SHP77 (cell line): ENCODE measurements around the gene ARHGEF28.

Experiments used
- DNase-seq, 2 experiments: peaks; one replicate each; lab custom pipeline; 2025; lab: John Stamatoyannopoulos, UW

Gene ARHGEF28

DNA sequence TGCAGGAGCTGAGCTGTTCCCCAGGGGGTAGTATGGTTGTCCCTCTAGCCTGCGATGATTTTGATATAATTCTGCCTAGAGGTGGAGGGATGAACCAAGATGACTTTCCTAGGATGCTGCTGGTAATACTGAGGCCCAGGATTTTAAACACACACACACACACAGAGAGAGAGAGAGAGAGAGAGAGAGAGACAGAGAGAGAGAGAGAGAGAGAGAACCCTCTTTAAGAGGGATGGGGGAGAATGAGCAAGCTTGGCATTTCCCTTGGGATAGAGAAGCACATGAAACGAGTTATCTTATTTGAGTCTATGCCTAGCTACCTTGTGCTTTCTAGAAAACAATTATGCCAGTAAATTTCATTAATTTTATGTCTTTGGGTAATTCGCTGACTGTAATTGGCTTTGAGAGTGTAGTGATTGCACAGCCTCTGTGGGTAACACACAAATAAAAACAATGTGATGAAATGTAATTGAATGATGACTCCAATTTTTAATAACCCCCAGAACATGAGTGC lies 338.4 kb downstream of the ARHGEF28 start:
- no peak for DNase-seq

DNA sequence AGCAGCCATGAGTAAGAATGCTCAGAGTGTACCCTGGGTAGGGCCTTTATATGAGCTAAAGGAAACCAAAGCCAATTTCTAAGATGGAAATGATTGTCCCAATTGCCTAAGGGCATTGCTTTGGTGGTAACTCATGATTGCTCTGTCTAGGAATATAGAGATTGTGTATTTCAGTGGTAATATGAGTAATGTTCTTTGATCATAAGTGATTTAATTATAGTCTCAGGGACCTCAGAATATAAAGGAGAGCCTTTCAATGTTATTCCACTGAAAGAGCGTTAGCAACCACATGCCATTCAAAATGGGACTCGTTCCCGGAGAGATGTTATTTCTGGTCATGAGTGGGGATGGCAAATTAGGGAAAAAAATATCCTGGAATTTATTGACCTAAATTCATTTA lies 340.5 kb downstream of the ARHGEF28 start:
- DNase-seq, result no peak

DNA sequence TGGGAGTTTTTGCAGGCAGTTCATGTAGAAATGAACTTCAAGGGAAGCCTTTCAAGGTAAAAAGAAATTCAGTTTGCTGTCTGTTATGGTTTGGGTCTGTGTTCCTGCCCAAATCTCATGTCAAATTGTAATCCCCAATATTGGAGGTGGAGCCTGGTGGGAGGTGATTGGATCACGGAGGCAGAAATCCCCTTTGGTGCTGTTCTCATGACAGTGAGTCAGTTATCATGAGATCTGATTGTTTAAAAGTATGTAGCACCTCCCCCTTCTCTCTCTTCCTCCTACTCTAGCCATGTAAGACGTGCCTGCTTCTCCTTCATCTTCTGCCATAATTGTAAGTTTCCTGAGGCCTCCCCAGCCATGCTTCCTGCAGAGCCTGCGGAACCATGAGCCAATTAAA lies 341.4 kb downstream of the ARHGEF28 start:
- DNase-seq, result no peak

DNA sequence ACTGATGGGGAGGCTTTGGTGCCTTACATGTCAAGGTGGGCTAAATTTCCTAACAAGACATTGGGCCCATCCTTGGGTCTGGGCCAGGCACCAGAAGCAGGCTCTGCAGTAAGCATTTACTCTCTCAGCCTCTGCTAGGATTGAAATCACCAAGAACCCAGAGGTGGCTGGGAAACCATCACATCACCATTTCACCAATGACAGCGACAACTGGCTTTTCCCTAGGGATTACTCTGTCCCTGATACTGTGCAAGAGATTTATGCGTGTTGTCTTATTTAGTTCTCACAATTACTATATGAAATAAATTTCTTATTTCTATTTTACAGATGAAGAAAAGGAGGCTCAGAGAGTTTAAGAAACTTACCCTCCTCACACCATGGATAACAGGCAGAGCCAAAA lies 342.2 kb downstream of the ARHGEF28 start:
- DNase-seq, result no peak

DNA sequence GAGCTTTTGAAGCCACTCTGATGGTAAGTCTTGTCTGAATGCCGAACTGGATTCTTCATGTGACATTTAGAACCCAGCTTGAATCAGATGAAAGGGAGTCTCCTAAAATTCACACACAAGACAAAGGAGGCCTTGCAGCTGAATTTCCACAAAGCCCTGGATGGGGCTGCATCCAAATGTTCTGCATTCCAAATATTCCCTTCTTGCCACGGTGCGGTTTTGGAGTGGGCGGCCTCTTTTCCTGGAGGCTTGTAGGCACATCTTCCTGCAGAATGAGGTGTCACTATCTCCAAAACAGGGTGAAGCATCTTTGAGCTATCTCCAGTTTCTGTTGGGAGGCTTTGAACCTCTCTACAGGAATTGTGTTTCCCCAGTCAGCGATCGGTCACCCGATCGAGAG lies 342.7 kb downstream of the ARHGEF28 start:
- no peak for DNase-seq

- DNase-seq, result no peak
Observed at GRCh38 chr5:73969195-73970036, 343.4 kb downstream of the ARHGEF28 start.

DNA sequence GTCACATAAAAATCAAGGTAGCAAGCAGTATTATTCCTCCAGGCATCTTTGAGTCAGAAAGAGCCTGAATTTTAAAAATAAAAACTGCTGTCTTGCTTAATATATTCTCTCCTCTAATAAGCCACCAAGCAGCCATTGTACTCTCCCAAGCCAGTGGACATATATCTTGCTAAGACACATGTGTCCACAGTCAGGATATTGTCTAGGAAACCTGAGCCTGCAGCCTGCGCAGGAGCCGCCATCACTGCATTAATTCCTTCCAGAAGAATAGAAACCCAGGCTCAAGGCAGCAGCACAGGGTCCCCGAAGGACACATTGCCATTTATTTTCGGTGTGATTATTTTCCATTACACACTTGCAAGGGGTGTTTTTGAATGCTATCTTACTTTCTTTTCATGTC lies 345.3 kb downstream of the ARHGEF28 start:
- DNase-seq, result no peak

- DNase-seq, result no peak
Observed at GRCh38 chr5:73973135-73973534, 347.1 kb downstream of the ARHGEF28 start.

- no peak for DNase-seq
Observed at GRCh38 chr5:73974871-73975360, 348.9 kb downstream of the ARHGEF28 start.

DNA sequence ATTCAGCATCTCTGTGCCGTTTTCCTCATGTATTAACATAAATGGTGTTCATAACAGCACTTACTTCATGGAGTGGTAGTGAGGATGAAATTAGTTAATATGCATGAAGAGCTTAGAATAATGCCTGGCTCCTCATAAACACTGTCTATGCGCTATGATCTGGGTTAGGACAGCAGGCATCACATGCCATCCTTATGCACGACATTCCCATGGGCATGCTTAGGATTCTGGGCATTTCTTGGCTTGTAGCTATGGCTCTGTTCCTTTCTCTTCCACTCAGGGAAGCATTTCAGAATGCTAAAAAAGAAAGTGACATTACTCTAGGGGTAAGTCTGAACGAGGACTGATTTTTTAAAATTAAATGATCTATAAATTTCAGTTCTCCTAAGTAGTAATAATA lies 349.8 kb downstream of the ARHGEF28 start:
- DNase-seq, result no peak

- DNase-seq, result no peak
Observed at GRCh38 chr5:73977146-73977545, 351.1 kb downstream of the ARHGEF28 start.

DNA sequence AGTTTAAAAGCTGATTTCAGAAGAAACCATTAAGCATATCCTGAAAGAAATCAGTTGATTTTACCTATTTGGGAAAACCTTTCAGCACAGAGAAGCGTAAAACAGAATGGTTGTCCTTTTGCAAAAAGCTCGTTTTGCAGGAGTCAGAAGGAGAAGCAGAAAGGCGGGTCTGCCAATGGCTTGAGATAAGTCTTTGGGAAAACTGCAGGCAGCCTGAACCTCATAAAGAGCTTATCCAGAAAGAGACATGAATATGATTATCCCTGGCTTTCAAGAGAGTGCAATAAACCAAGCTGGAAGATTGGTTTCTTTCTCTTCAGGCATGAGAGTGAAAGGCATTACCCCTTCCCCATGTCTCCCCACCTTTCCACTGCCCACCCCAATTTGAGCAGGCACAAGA lies 353.3 kb downstream of the ARHGEF28 start:
- no peak for DNase-seq

GRCh38 chr5:73981704-73982103 lies 355.7 kb downstream of the ARHGEF28 start:
- no peak for DNase-seq

DNA sequence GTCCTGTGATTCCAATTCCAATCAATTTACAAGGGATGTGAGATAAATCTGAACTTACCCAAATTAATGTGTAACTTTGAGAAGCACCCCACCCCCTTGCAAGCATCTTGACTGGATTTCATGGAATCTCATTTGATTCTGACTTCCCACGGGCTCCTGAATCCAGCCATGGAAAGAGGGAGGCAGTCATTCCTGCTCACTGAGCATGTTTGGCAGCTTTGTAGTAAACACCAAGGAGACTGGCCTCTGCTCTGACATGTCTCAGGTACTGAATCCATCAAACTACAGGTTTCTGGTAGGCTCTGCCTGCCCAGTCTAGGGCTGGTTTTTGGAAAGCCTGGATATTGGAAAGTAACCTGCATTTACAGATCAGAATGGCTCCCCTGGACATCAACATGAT lies 357.6 kb downstream of the ARHGEF28 start:
- DNase-seq, result no peak

- peak; percentile 17 to 25 for DNase-seq
Observed at GRCh38 chr5:73985145-73985544, 359.1 kb downstream of the ARHGEF28 start.

- DNase-seq, result no peak
Observed at GRCh38 chr5:73986729-73987128, 360.7 kb downstream of the ARHGEF28 start.

- DNase-seq, result no peak
Observed at GRCh38 chr5:73987915-73988314, 361.9 kb downstream of the ARHGEF28 start.

DNA sequence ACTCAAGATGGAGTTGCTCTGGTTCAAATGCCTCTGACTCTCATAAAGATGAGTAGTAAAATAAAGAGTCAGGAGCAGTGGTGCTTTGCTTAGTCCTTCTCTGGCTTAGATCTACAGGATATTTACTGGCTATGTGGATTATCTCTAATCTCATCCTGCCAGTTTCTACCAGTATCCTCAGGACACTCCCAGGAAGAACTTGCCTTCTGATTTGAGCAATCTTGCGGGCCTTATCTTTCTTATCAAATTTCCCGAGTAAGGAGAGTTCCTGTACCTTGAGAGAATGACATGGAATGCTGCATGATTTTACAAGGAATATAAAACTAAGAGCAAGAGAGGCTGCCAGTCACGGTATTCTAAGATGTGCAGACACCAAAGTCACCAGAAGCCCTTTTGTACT lies 364.0 kb downstream of the ARHGEF28 start:
- DNase-seq, result no peak
